GM18519 (cell line): ENCODE measurements around the gene ATP1A1.

Experiments
- ATAC-seq: cut with Tn5 transposase; IDR thresholded peaks from one replicate; pipeline ENCODE4 v1.9.1; 2021; ENCODE audit warnings: mild to moderate bottlenecking, moderate library complexity; ENCODE audit not compliant: unreplicated experiment, low FRiP score

The ATP1A1 gene

GRCh38 chr1:116343019-116343418, 30.0 kb upstream of the ATP1A1 start:
- no peak for ATAC-seq

- no peak for ATAC-seq
These were observed 28.0 kb upstream of the ATP1A1 start for GRCh38 chr1:116345011-116345410.

- no peak for ATAC-seq
These were observed 27.2 kb upstream of the ATP1A1 start for GRCh38 chr1:116345843-116346242.

GRCh38 chr1:116346943-116347673, 25.9 kb upstream of the ATP1A1 start:
- ATAC-seq, result no peak

GRCh38 chr1:116347696-116348095, 25.3 kb upstream of the ATP1A1 start:
- no peak for ATAC-seq

GRCh38 chr1:116350097-116350645, 22.9 kb upstream of the ATP1A1 start:
- no peak for ATAC-seq

- ATAC-seq, result no peak
These were observed 21.1 kb upstream of the ATP1A1 start for GRCh38 chr1:116351914-116352313.

GRCh38 chr1:116352349-116352813, 20.7 kb upstream of the ATP1A1 start:
- ATAC-seq, result no peak

GRCh38 chr1:116353155-116353554, 19.9 kb upstream of the ATP1A1 start:
- ATAC-seq, result no peak

- no peak for ATAC-seq
These were observed 17.0 kb upstream of the ATP1A1 start for GRCh38 chr1:116356067-116356466.

- ATAC-seq, result no peak
These were observed 16.4 kb upstream of the ATP1A1 start for GRCh38 chr1:116356673-116357072.

- ATAC-seq, result no peak
These were observed 15.6 kb upstream of the ATP1A1 start for GRCh38 chr1:116357487-116357886.

GRCh38 chr1:116359060-116359830, 13.8 kb upstream of the ATP1A1 start:
- ATAC-seq, result no peak

- ATAC-seq, result no peak
These were observed 13.2 kb upstream of the ATP1A1 start for GRCh38 chr1:116359871-116360270.

GRCh38 chr1:116360429-116361173, 12.4 kb upstream of the ATP1A1 start:
- no peak for ATAC-seq

- no peak for ATAC-seq
These were observed 11.4 kb upstream of the ATP1A1 start for GRCh38 chr1:116361648-116362047.

- ATAC-seq, result no peak
These were observed 11.0 kb upstream of the ATP1A1 start for GRCh38 chr1:116362050-116362449.

- no peak for ATAC-seq
These were observed 7.7 kb upstream of the ATP1A1 start for GRCh38 chr1:116365353-116365780.

GRCh38 chr1:116365857-116366256, 7.2 kb upstream of the ATP1A1 start:
- no peak for ATAC-seq

- ATAC-seq, result no peak
These were observed 5.6 kb upstream of the ATP1A1 start for GRCh38 chr1:116367256-116367945.
